Retinal pigment epithelial cell (primary cell): ENCODE data around the gene NIPSNAP2.

ENCODE experiments used
- DNase-seq: peaks from one replicate; pipeline ENCODE4 v3.0.0-alpha.2; 2010; ENCODE audit warnings: low read depth
- H3K4me3 ChIP-seq: 2 replicates; pipeline ENCODE4 v1.5.1; 2011; ENCODE audit warnings: mild to moderate bottlenecking, low read length, control low read depth, moderate library complexity
- CTCF ChIP-seq: conservative IDR thresholded peaks from 2 replicates; pipeline ENCODE4 v1.5.1; 2011; ENCODE audit warnings: low read depth, low read length, control low read depth, inconsistent platforms

Gene NIPSNAP2

GRCh38 chr7:55964261-55965099 lies at the start of gene NIPSNAP2:
TSS of gene NIPSNAP2 (plus strand) at chr7:55964585. CDS start at chr7:55964610, 25 bp downstream.
- no peak for DNase-seq
- H3K4me3 ChIP-seq = peak within 1 kb of the TSS; percentile 76
- TF ChIP-seq CTCF = no peak

GRCh38 chr7:55917771-55918170 lies 46.6 kb upstream of the NIPSNAP2 start:
- no peak overlapping the region for H3K4me3 ChIP-seq
- DNase-seq = no peak
- TF ChIP-seq CTCF = no peak

GRCh38 chr7:55928006-55928767 lies 36.2 kb upstream of the NIPSNAP2 start:
- no peak for TF ChIP-seq CTCF
- no peak overlapping the region for H3K4me3 ChIP-seq
- no peak for DNase-seq

GRCh38 chr7:55931421-55932151 lies 32.8 kb upstream of the NIPSNAP2 start:
- no peak for TF ChIP-seq CTCF
- no peak overlapping the region for H3K4me3 ChIP-seq
- no peak for DNase-seq

- DNase-seq = no peak
- H3K4me3 ChIP-seq = no peak overlapping the region
- TF ChIP-seq CTCF = no peak
Measured at GRCh38 chr7:55939514-55940123, 24.8 kb upstream of the NIPSNAP2 start.

GRCh38 chr7:55946545-55946944 lies 17.8 kb upstream of the NIPSNAP2 start:
- no peak overlapping the region for H3K4me3 ChIP-seq
- TF ChIP-seq CTCF = no peak
- no peak for DNase-seq
